HCT116 (cell line): ENCODE data around the gene MMP23B. TPM values are rescaled to one million over a fixed set of nuclear protein-coding genes. Genes with fewer than 3 reads are reported as not detected.

Source experiments
- ATAC-seq: fragments of 200-7000 bp; cut with Tn5 transposase; 2 replicates; pipeline ENCODE4 v1.9.1; 2020; ENCODE audit warnings: mild to moderate bottlenecking, moderate library complexity
- BruUV-seq: library from RNA; stranded (reverse); fragments of 400-500 nt; replicated peaks from 2 replicates; lab custom pipeline; 2021; lab: Mats Ljungman, UMichigan
- CTCF ChIA-PET: fragments of 300-600 bp; sonication (Branson Sonifier 250); formaldehyde crosslinking; loops from one replicate; lab custom pipeline; 2021; ENCODE audit warnings: antibody characterized with exemption; lab: Charles Lee
- POLR2A ChIA-PET: fragments of 300-600, 350-600 bp; sonication (Branson Sonifier 250); formaldehyde crosslinking; loops from one replicate; lab custom pipeline; 2021; ENCODE audit warnings: antibody characterized with exemption; lab: Charles Lee
- RAD21 ChIA-PET, 2 experiments: fragments of 300-600 bp; sonication (Branson Sonifier 250); formaldehyde crosslinking; loops; one replicate each; lab custom pipeline; 2023; ENCODE audit warnings: low total read pairs in 2 of 2; ENCODE audit not compliant: uncharacterized antibody in 2 of 2, unreplicated experiment in 2 of 2, low non-redundant PET in 1 of 2; lab: Charles Lee
- DNase-seq: peaks from one replicate; pipeline ENCODE4 v3.0.0-alpha.2; 2010; ENCODE audit warnings: low read depth, low spot score
- H2AFZ ChIP-seq: fragments of 200-600 bp; shearing (Covaris generic), sonication (generic); 2 replicates; pipeline ENCODE4 v1.6.1; 2017; ENCODE audit warnings: low read depth, mixed run types, mixed read lengths, antibody characterized with exemption, low read length; ENCODE audit not compliant: poor library complexity, severe bottlenecking
- H3K27ac ChIP-seq: 2 replicates; pipeline ENCODE4 v1.5.1; 2012; ENCODE audit warnings: low read depth, low read length
- H3K27me3 ChIP-seq: fragments of 200-600 bp; sonication (generic); 2 replicates; pipeline ENCODE4 v1.6.1; 2016; ENCODE audit warnings: mixed run types, low read length, mixed read lengths; ENCODE audit not compliant: insufficient read depth
- H3K36me3 ChIP-seq, 2 experiments: fragments of 200-500 bp in 1 of 2; fragments of 200-600 bp in 1 of 2; sonication (Bioruptor generic) in 1 of 2; sonication (generic) in 1 of 2; 2 replicates each; pipeline versions ENCODE4 v1.5.1 to v1.6.1; 2014 to 2016; ENCODE audit warnings: low read length in 2 of 2, inconsistent platforms in 1 of 2, mixed read lengths in 1 of 2, mixed run types in 1 of 2; ENCODE audit not compliant: insufficient read depth in 2 of 2, control insufficient read depth in 1 of 2
- H3K4me1 ChIP-seq, 2 experiments: fragments of 200-600 bp in 1 of 2; sonication (generic) in 1 of 2; 2 replicates each; pipeline versions ENCODE4 v1.5.1 to v1.6.1; 2012 to 2017; ENCODE audit warnings: low read length in 2 of 2, inconsistent platforms in 1 of 2, mild to moderate bottlenecking in 1 of 2, mixed read lengths in 1 of 2, mixed run types in 1 of 2, moderate library complexity in 1 of 2; ENCODE audit not compliant: insufficient read depth in 2 of 2, control insufficient read depth in 1 of 2
- H3K4me2 ChIP-seq: fragments of 200-600 bp; sonication (generic); 2 replicates; pipeline ENCODE4 v1.6.1; 2017; ENCODE audit warnings: mixed run types, low read length, mixed read lengths
- H3K4me3 ChIP-seq, 2 experiments: fragments of 200-600 bp in 1 of 2; sonication (generic) in 1 of 2; replicated peaks in 1 of 2; 2 replicates each; pipeline ENCODE4 v1.5.1; 2011 to 2016; ENCODE audit warnings: low read length in 2 of 2, control low read depth in 1 of 2, low read depth in 1 of 2, mild to moderate bottlenecking in 1 of 2, mixed read lengths in 1 of 2, mixed run types in 1 of 2
- H3K79me2 ChIP-seq: fragments of 200-600 bp; sonication (generic); 2 replicates; pipeline ENCODE4 v1.6.1; 2017; ENCODE audit warnings: mild to moderate bottlenecking, mixed run types, low read length, moderate library complexity, mixed read lengths; ENCODE audit not compliant: insufficient read depth
- H3K9ac ChIP-seq: fragments of 200-600 bp; sonication (generic); 2 replicates; pipeline ENCODE4 v1.6.1; 2016; ENCODE audit warnings: low read length, mixed read lengths
- H3K9me2 ChIP-seq: fragments of 200-600 bp; sonication (generic), shearing (Covaris generic); 2 replicates; pipeline ENCODE4 v1.6.1; 2017; ENCODE audit warnings: mixed run types, mild to moderate bottlenecking, moderate library complexity; ENCODE audit not compliant: insufficient read depth
- H3K9me3 ChIP-seq, 2 experiments: fragments of 200-500 bp in 1 of 2; fragments of 200-600 bp in 1 of 2; sonication (Bioruptor generic) in 1 of 2; sonication (generic) in 1 of 2; 2 replicates each; pipeline ENCODE4 v1.6.1; 2014 to 2017; ENCODE audit warnings: low read length in 2 of 2, mixed read lengths in 2 of 2, inconsistent platforms in 1 of 2, low read depth in 1 of 2, mild to moderate bottlenecking in 1 of 2, mixed run types in 1 of 2, moderate library complexity in 1 of 2; ENCODE audit not compliant: control insufficient read depth in 1 of 2, insufficient read depth in 1 of 2
- H4K20me1 ChIP-seq: fragments of 200-600 bp; sonication (generic), shearing (Covaris generic); 2 replicates; pipeline ENCODE4 v1.6.1; 2017; ENCODE audit warnings: mixed run types, mild to moderate bottlenecking, moderate library complexity; ENCODE audit not compliant: insufficient read depth
- CEBPB ChIP-seq: IDR thresholded peaks from 2 replicates; pipeline ENCODE4 v1.6.1; 2012; ENCODE audit warnings: low read depth
- EGR1 ChIP-seq: IDR thresholded peaks from 2 replicates; pipeline ENCODE4 v1.6.1; 2012; ENCODE audit warnings: low read depth
- ELF1 ChIP-seq: IDR thresholded peaks from 2 replicates; pipeline ENCODE4 v1.6.1; 2012; ENCODE audit warnings: low read depth, borderline replicate concordance
- EZH2 ChIP-seq: fragments of 200-600 bp; sonication (generic); IDR thresholded peaks from 2 replicates; pipeline ENCODE4 v1.6.1; 2017; ENCODE audit warnings: antibody characterized with exemption, mixed run types
- POLR2A ChIP-seq: IDR thresholded peaks from 2 replicates; pipeline ENCODE4 v1.7.0; 2011; ENCODE audit warnings: borderline replicate concordance; ENCODE audit not compliant: insufficient read depth, insufficient read length; ENCODE audit errors: extremely low read depth
- RAD21 ChIP-seq: IDR thresholded peaks from 2 replicates; pipeline ENCODE4 v1.6.1; 2012; ENCODE audit warnings: low read depth, mild to moderate bottlenecking
- SP1 ChIP-seq: IDR thresholded peaks from 2 replicates; pipeline ENCODE4 v1.6.1; 2012; ENCODE audit warnings: low read depth
- SRF ChIP-seq: IDR thresholded peaks from 2 replicates; pipeline ENCODE4 v1.6.1; 2012; ENCODE audit warnings: low read depth
- TCF7L2 ChIP-seq: IDR thresholded peaks from 2 replicates; pipeline ENCODE4 v1.7.0; 2011; ENCODE audit warnings: borderline replicate concordance, inconsistent platforms; ENCODE audit not compliant: insufficient read depth, insufficient read length; ENCODE audit errors: extremely low read depth
- ZNF274 ChIP-seq: fragments of 200-500 bp; sonication (Bioruptor generic); IDR thresholded peaks from 2 replicates; pipeline ENCODE4 v1.6.1; 2014; ENCODE audit warnings: mild to moderate bottlenecking, low read depth, low read length, inconsistent platforms
- intact Hi-C: fragments of 100-400 bp; cut with micrococcal nuclease; formaldehyde crosslinking; loops from 2 replicates; pipeline ENCODE4 v1.10.0; 2022
- total RNA-seq: library from RNA; stranded (reverse); gene quantifications from one replicate; pipeline ENCODE4 v1.2.1, GENCODE V29; 2021; ENCODE audit not compliant: unreplicated experiment
- TF ChIP-seq, protein P1 (sequence below): IDR thresholded peaks from 2 replicates; pipeline ENCODE4 v1.6.1; 2012; ENCODE audit warnings: low read depth
- TF ChIP-seq, protein P2 (sequence below): IDR thresholded peaks from 2 replicates; pipeline ENCODE4 v1.6.1; 2012
- TF ChIP-seq, protein P3 (sequence below): IDR thresholded peaks from 2 replicates; pipeline ENCODE4 v1.6.1; 2012
- TF ChIP-seq, protein P4 (sequence below): IDR thresholded peaks from 2 replicates; pipeline ENCODE4 v1.6.1; 2011; ENCODE audit warnings: mild to moderate bottlenecking, low read length, moderate library complexity; ENCODE audit not compliant: insufficient replicate concordance; ENCODE audit errors: extremely low read depth

MMP23B gene
- total RNA-seq, 1 experiment from 2014 or later, result 8.7 TPM

DNA sequence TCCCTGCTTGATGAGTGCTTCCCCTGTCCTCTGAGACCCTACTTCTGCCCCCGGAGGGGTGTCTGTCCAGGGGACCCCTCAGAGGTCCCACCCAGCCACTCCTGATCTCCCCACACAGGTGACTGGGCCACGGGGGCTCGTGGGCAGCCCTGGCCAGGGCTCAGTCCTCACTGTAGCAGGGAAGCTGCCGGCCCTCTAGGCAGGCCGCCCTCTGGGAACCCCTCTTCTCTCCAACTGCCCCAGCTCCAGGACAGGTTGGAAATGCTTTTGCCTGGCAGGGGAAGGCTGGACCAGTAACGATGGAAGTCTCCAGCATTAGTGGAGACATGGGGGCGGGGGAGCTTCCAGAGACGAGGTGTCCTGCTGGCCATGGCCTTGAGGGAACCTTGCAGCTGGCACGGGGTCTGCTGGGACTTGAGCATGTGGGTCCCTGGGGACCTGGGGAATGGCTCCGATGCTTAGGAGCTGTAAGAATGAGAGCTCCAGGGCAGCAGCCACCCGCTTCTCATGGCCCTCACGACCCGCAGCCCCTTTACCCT, 28.9 kb upstream of the MMP23B start:
- Histone ChIP-seq H3K79me2 (no peaks in the 10 kb centered on the region), H2AFZ (no peak overlapping the region), H3K4me2 (no peak overlapping the region), H3K27ac (no peak overlapping the region), H3K27me3 (no peaks in the 10 kb centered on the region), H3K4me1 (peaks cover 3 to 22% of the 10 kb centered on the region in 2 experiments; a peak in 3 of 4 replicates), H3K9me3 (no peaks in the 10 kb centered on the region), H4K20me1 (no peaks in the 10 kb centered on the region), H3K9me2 (no peaks in the 10 kb centered on the region), H3K4me3 (no peak overlapping the region), H3K36me3 (no peaks in the 10 kb centered on the region), H3K9ac (no peak overlapping the region)
- RAD21 ChIA-PET, result no interaction called here
- POLR2A ChIA-PET, result no interaction called here
- intact Hi-C loops, result no loop called here
- no peak for DNase-seq
- no peak for ATAC-seq
- TF ChIP-seq ELF1 (no peak), RAD21 (no peak), SP1 (no peak), EGR1 (no peak), ZNF274 (no peak), EZH2 (no peak), TCF7L2 (no peak), CEBPB (no peak), POLR2A (no peak), SRF (no peak)
- TF ChIP-seq, protein P1, sequence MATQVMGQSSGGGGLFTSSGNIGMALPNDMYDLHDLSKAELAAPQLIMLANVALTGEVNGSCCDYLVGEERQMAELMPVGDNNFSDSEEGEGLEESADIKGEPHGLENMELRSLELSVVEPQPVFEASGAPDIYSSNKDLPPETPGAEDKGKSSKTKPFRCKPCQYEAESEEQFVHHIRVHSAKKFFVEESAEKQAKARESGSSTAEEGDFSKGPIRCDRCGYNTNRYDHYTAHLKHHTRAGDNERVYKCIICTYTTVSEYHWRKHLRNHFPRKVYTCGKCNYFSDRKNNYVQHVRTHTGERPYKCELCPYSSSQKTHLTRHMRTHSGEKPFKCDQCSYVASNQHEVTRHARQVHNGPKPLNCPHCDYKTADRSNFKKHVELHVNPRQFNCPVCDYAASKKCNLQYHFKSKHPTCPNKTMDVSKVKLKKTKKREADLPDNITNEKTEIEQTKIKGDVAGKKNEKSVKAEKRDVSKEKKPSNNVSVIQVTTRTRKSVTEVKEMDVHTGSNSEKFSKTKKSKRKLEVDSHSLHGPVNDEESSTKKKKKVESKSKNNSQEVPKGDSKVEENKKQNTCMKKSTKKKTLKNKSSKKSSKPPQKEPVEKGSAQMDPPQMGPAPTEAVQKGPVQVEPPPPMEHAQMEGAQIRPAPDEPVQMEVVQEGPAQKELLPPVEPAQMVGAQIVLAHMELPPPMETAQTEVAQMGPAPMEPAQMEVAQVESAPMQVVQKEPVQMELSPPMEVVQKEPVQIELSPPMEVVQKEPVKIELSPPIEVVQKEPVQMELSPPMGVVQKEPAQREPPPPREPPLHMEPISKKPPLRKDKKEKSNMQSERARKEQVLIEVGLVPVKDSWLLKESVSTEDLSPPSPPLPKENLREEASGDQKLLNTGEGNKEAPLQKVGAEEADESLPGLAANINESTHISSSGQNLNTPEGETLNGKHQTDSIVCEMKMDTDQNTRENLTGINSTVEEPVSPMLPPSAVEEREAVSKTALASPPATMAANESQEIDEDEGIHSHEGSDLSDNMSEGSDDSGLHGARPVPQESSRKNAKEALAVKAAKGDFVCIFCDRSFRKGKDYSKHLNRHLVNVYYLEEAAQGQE, result no peak
- TF ChIP-seq, protein P2, sequence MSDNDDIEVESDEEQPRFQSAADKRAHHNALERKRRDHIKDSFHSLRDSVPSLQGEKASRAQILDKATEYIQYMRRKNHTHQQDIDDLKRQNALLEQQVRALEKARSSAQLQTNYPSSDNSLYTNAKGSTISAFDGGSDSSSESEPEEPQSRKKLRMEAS, result no peak
- TF ChIP-seq, protein P3, sequence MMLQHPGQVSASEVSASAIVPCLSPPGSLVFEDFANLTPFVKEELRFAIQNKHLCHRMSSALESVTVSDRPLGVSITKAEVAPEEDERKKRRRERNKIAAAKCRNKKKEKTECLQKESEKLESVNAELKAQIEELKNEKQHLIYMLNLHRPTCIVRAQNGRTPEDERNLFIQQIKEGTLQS, result no peak
- TF ChIP-seq, protein P4, sequence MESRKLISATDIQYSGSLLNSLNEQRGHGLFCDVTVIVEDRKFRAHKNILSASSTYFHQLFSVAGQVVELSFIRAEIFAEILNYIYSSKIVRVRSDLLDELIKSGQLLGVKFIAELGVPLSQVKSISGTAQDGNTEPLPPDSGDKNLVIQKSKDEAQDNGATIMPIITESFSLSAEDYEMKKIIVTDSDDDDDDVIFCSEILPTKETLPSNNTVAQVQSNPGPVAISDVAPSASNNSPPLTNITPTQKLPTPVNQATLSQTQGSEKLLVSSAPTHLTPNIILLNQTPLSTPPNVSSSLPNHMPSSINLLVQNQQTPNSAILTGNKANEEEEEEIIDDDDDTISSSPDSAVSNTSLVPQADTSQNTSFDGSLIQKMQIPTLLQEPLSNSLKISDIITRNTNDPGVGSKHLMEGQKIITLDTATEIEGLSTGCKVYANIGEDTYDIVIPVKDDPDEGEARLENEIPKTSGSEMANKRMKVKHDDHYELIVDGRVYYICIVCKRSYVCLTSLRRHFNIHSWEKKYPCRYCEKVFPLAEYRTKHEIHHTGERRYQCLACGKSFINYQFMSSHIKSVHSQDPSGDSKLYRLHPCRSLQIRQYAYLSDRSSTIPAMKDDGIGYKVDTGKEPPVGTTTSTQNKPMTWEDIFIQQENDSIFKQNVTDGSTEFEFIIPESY, result no peak
- CTCF ChIA-PET, result no interaction called here
- no TSS peak for BruUV-seq
